Central memory CD4-positive, alpha-beta T cell (primary cell): ENCODE results near the gene MTF2.
A peak's percentile ranks its signal among the peaks of the same experiment; 100 is the strongest.
"Not testable (repeated sequence)": the region's sequence is repeated elsewhere in the genome, so short reads cannot be mapped to it uniquely, and the experiment has no call there.

Experiments
- DNase-seq: peaks from one replicate; pipeline ENCODE4 v3.0.0; 2022
- total RNA-seq, 3 experiments: gene quantifications; one replicate each; lab custom pipeline; 2026; lab: John Stamatoyannopoulos, UW

The MTF2 gene
- total RNA-seq, result 72.1 to 84.1 (median 74.1) reads per million in 3 experiments

GRCh38 chr1:93078986-93079654 lies at the start of gene MTF2:
MTF2 (plus strand) TSS chr1:93079283; CDS start chr1:93079527, 244 bp downstream.
- peak; percentile 90 for DNase-seq

DNA sequence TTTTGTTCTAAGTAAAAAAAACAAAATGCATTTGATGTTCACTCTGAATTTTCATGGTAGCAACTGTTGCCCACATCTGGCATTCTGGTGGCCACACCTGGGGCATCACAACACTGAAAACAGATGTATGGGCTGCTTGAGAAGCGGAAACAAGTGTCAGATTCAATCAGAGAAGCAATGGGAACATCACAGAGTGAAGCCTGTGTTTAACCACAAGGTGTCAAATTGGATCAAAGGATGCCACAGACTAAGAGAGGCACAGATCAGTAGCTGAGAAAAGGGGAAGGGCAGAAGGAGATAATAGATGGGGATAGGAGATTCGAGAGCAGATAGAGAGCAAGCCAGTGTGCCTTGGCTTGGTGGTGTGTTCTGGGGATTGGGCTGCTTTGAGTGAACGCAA lies 49.8 kb upstream of the MTF2 start:
- peak; percentile 79 for DNase-seq

GRCh38 chr1:93030191-93030590 lies 48.9 kb upstream of the MTF2 start:
- not testable (repeated sequence) for DNase-seq

DNA sequence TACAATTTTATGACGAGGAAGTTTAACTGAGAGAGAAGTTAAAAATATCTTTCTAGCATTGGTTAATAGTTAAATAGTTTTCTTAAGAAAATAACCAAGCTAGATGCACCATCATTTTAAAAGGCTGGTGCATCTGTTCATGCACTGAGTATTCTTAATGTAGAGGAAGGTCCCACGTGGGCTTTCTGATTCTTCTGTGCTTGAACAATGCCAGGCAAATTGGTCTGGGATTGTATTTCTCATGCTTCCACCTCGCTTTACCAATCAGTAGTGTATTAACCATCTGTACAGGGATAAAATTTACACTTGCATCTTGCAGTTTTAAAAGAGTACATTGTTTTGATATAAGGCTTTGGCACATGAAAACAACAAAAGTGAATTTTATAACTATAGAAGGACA lies 47.4 kb upstream of the MTF2 start:
- DNase-seq, result no peak

DNA sequence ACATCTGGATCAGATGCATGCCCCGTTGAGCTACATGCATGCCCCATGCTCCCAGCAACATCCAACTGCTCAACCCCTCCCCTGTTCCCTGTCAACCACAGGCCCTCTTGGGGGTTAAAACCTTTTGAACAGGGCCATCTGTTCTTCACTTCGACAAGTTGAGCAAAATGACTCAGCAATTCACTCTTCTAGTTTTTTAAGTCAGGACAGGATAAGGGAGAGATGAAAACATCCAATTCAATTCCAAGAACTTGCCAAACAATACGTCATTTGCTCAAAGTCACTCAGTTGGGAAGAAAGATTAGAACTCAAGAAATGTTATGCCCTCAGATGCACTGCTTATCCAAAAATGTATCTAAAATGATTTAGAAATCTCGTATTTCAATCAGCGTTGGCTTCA lies 46.1 kb upstream of the MTF2 start:
- DNase-seq, result no peak

DNA sequence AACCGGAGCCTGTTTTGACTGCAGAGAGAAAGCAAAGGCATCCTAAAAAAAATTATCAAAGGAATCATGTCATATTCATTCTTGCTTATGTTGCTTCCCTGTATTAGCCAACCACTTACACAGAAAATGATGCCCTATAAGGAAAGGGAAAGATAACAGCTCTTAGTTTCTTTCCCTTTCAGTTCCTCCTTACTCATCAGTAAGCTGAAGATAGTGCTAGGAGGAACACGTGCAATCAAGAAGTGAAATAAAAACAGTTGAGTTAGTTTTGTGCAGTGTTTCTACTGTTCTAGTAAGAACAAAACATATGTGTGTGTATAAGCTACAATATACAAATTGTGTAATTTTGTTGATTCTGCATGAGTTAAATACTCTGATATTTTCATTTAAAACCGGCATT lies 45.3 kb upstream of the MTF2 start:
- DNase-seq, result no peak

- DNase-seq, result no peak
Observed at GRCh38 chr1:93034397-93034796, 44.7 kb upstream of the MTF2 start.

DNA sequence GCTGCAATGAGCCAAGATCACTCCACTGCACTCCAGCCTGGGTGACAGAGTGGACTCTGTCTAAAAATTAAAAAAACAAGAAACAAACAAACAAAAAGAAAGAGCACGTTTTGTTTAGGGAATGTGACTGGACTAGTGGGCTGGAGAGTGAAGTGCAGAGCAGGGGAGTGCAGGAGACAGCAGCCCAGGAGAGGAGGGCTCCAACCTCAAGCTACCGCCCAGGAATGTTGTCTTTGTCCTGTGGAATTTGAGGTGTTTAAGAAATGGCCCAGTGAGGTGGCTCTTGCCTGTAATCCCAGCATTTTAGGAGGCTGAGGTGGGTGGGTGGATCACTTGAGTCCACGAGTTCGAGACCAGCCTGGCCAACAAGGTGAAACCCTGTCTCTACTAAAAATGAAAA lies 42.4 kb upstream of the MTF2 start:
- DNase-seq, result no peak

- peak; percentile 79 for DNase-seq
Observed at GRCh38 chr1:93042187-93043056, 36.7 kb upstream of the MTF2 start.

DNA sequence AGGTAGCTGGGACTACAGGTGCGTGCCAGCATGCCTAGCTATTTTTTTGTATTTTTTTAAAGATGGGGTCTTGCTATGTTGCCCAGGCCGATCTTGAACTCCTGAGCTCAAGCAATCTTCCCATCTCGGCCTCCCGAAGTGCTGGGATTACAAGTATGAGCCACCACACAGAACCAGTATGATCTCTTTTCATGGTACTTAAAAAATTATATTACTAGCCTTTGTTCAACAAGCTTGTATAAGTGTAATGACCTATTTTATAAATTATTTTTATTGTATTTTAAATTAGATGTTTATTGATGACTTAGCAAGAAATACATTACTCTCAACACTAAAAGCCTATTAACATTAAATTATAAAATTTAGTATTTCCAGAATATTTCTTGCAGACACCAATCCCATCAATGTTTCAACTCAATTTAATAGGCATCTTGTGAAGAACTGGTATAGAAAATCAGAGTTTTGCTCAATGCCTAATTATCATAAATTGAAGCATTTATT lies 36.0 kb upstream of the MTF2 start:
- DNase-seq, result no peak

GRCh38 chr1:93047618-93048017 lies 31.5 kb upstream of the MTF2 start:
- no peak for DNase-seq

DNA sequence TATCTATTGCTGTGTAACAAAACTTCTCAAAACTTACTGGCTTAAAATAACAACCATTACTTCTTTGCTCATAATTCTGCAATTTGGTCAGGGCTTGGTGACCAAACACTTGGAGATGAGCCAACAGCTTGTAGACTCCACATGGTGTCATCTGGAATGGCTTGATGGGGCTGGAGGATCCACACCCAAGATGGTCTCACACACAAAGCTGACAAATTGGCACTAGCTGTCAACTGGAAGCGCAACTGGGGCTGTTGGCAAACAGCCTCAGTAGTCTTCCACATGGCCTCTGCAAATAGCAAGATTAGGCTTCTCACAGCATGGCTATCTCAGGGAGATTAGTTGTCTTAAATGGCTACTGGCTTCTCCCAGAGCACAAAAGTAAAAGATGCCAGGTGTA lies 27.1 kb upstream of the MTF2 start:
- DNase-seq, result no peak

DNA sequence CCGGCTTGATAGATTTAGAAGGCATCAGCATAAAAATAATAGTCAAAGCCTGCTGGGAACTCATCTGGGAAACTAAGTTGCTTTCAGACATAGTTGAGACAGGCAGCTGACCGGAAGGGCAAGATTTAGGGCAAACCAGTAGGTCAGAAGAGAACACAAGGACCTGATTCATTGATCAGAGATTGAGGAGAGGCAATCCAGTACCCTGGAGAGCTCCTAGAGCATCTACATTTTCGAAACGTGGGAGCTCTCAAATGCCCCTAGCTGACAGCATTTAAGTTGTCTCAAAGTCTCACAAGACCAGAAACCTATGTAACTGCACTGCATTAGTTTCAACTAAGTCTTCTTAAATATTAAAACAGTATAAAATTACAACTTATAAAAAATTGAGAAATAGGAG lies 22.9 kb upstream of the MTF2 start:
- DNase-seq, result no peak

- DNase-seq, result no peak
Observed at GRCh38 chr1:93056649-93057048, 22.4 kb upstream of the MTF2 start.

DNA sequence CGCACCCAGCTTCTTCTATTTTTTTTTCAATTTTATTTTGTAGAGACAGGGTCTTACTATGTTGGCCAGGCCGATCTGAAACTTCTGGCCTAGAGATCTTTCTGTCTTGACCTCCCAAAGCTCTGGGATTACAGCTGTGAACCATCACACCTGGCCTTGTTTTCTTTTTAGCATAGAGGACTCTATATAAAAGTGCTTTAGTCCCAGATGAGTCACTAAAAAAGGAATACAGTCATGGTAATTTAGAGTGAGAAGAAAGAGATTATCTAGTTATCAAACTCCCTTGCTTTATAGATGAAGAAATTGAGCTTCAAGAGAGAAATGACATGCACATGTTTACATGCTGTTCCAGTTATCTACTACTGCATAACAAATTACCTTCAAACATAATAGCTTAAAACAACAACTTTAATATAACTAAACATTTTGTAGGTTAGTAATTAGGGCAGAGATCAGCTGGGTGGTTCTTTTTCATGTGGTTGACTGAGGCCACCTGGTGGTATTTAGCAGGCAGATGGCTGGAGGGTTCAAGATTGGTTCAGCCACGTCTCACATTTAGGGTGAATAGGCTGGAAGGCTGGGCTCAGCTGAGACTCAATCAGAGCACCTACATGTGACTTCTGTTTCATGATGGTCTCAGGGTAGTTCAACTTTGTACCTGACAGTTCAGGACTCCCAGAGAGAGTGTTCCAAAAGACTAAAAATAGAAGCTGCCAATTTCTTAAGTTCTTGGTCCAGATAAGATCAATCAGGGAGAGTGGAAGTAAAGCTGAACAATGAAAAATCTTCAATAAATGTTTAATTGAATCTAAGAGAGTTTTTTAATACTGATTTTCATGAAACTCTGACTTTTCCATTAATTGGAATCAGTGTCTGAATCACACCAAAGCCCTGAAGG lies 16.9 kb upstream of the MTF2 start:
- peak; percentile 44 for DNase-seq

DNA sequence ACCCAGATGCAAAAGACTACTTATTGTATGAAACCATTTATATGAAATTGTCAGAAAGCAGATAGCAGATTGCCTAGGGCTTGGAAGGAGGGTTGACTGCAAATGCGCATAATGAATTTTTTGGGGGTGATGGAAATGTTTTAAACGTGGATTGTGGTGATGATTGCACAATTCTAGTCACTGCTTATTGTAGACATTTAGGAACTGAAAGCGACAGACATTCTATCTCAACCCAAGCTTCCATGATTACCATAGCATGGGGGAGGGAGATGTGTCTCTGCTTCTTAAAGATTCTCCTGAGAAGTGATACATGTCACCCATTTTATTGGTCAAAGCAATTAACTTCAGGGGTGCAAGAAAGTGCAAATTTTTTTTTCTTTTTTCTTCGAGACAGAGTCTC lies 2.8 kb upstream of the MTF2 start:
- DNase-seq, result no peak

- DNase-seq, result no peak
Observed at GRCh38 chr1:93078203-93078602, 880 bp upstream of the MTF2 start.

DNA sequence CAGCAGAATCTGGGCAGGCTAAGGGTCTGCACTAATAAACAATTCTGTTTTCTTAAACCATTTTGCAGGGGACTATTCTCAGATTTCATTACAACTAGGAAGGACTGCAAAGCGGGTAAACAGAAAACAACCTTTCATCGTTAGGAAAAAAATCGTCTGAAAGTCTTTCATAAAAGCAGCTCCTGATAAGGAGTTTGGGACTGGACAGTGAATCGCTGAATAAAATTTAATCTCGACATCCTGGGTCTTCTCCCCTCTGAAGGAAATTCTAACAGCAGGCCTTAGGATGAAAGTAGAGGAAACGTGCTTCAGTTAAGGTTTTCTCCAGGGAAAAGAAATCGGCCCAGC lies 471 bp upstream of the MTF2 start:
- no peak for DNase-seq

DNA sequence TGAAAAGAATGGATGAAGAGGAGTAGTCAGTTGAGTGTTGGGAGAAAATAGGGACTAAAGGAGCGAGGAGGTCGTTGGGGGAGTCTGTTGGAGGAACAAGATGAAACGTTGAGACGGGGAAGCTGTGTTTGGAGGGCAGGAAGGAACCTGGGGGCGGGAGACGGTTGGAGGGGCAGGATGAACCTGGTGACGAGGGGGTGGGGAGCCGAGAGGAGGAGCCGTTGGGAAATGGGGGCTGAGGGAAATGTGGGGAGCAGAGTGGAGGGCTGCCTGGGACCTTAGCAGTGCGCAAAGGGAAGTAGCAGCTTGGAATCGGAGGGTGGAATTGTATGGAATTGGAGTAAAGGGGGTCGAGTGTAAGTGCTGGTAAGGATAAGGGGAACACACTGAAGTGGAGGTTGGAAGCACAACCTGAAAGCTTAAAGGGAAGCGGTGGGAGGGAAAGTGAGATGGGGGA lies 630 bp downstream of the MTF2 start:
- peak; percentile 4 for DNase-seq

DNA sequence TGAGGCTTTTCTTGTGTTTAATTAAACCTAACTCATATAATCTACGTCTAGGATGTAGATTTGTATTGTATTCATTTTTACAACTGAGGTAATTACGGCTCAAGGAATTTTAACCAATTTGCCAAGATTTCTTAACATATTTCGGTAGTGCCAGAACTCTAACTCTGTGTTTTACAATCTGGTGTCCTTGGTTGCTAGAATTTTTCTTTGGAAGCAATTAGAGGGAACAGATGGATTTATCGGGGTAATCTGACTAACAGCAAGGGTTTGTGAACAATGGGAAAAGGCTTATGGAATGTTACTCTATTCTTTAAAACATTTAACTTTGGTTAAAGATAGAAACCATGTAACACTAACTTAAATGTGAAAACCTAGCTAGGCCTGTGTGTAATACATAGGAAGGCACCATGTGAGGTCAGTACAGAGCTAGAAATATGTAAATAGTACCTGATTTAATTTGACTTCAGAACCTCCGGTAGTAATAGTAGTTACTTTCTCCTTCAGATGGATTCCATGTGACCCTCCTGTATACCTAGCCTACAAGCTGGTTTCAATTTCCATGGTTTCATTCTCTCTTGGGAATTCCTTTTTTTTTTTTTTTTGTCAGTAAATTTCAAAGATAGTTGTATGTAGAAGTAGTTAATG lies 1.2 kb downstream of the MTF2 start:
- peak; percentile 49 for DNase-seq

DNA sequence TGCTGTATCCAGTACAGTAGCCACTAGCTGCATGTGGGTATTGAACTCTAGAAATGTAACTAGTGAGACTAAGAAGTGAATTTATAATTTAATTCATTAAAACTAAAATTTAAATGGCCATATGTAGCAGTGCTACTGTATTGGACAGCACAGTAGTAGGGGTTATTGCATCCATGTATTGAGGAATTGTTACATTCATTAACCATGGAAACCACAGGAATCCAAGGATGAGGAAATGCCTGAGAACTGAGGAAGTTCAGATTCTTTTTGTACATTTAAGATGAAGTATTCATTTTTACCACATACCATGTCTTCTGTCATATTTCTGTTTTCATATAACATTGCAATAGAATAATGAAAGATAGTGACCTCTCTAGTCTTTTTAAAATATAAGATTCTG lies 2.6 kb downstream of the MTF2 start:
- no peak for DNase-seq

DNA sequence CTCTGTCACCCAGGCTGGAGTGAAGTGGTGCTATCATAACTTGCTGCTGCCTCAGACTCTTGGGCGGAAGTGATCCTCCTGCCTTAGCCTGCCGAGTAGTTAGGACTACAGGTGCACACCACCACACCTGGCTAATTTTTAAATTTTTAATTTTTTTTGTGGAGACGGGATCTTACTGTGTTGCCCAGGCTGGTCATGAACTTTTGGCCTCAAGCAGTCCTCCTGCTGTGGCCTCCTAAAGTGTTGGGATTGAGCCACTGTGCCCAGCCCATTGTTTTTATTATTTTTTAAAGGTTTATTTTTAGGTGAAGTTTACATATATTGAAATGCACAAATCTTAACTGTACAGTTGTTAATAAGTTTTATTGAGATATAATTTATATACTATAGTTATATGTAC lies 3.2 kb downstream of the MTF2 start:
- DNase-seq, result no peak

DNA sequence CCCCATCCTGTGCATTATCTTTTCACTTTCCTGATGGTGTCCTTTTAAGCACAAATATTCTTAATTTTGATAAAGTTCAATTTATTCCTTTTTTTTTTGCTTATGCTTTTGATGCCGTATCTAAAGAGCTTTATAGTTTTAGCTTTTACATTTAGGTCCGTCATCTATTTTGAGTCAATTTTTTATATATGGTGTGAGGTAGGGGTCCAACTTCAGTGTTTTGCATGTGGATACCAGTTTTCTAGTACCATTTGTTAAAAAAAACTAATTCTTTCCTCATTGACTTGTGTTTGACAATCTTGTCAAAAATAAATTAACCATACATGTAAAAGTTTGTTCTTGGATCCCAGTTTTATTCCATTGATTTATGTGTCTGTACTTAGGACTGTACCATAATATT lies 4.9 kb downstream of the MTF2 start:
- DNase-seq, result no peak
